HG03066 (cell line): ENCODE data around the gene SYT8.
"Not testable (repeated sequence)": the region's sequence is repeated elsewhere in the genome, so short reads cannot be mapped to it uniquely, and the experiment has no call there.

Experiments used
- ATAC-seq: cut with Tn5 transposase; IDR thresholded peaks from one replicate; pipeline ENCODE4 v1.9.1; 2021; ENCODE audit warnings: low read depth; ENCODE audit not compliant: unreplicated experiment

Gene SYT8

DNA sequence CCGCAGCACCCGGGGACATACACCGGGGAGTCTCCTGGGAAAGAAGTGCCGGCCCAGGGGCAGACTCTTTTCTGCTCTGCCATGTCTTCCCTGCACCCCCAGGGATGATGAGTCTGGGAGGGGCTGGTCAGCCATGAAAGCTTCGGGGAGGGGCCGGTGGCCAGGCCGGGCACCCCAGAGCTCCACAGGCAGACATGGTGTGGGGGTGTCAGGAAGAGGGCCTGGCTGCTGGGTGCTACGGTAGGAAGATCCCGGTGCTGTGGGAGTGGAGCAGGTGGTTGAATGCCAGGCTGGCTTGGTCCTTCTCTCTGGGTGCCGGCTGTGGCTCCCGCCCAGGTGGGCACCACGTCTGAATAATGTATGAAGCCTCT lies 35.5 kb downstream of the SYT8 start:
- ATAC-seq, result no peak

DNA sequence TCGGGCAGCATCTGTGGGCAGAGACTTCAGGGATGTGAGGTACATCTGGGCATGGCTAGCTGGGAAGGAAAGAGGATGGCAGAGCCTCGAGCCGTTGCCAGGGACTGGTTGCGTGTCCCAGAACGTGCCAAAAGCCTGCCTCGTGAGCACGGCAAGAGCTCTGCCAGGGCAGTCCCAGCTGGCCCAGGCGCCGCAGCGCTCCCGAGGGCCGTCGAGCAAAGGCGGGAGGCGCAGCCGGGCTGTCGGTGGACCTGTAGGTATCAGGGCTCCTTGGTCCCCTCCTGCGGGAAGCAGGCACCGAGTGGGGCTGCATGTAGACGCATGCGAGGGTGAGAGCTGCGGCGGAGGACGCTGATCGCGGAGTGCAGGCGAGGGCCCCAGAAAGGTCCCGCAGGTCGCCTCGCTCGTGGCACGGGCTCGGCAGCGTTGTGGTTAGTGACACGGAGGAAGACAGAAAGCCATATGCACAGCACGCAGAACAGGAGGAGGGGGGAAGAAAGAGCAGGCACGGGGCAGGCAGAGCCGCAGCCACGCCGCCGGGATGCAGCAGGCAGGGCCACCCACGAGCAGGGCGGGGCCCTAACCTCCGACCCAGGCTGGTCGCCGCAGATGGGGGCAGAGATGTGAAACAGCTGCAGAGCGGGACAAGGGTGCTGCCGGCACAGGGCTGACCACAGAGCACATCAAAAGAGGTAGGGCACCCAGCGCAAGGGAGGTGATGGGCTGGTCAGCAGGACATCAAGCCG lies 36.1 kb downstream of the SYT8 start:
- no peak for ATAC-seq

DNA sequence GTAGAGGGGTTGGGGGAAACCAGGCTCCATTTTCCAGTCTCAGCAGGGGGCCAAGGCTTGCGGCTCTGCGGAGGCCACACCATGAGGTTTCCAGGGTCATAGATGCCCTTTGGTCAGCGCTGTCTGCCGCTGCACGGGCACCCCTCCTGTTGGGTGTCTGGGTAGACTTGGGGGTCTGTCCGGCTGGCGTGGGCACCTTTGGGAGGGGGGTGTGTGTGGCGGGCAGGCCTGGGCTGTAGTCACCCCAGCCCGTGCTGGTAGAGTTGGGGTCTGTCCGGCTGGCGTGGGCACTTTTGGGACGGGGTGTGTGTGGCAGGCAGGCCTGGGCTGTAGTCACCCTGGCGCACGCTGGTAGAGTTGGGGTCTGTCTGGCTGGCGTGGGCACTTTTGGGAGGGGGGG lies 36.7 kb downstream of the SYT8 start:
- no peak for ATAC-seq

DNA sequence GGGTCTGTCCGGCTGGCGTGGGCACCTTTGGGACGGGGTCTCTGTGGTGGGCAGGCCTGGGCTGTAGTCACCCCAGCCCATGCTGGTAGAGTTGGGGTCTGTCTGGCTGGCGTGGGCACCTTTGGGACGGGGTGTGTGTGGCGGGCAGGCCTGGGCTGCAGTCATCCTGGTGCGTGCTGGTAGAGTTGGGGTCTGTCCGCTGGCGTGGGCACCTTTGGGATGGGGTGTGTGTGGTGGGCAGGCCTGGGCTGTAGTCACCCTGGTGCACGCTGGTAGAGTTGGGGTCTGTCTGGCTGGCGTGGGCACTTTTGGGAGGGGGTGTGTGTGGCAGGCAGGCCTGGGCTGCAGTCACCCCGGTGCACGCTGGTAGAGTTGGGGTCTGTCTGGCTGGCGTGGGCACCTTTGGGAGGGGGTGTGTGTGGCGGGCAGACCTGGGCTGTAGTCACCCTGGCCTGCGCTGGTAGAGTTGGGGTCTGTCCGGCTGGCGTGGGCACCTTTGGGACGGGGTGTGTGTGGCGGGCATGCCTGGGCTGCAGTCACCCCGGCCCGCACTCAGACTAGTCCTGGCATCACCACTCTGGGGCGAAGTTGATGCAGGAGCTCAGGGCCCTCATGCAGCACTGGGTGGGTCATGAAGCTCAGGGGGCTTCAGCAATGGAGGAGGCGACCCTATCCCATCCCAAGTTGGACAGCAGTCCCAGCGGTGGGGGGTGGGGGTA lies 37.6 kb downstream of the SYT8 start:
- no peak for ATAC-seq

DNA sequence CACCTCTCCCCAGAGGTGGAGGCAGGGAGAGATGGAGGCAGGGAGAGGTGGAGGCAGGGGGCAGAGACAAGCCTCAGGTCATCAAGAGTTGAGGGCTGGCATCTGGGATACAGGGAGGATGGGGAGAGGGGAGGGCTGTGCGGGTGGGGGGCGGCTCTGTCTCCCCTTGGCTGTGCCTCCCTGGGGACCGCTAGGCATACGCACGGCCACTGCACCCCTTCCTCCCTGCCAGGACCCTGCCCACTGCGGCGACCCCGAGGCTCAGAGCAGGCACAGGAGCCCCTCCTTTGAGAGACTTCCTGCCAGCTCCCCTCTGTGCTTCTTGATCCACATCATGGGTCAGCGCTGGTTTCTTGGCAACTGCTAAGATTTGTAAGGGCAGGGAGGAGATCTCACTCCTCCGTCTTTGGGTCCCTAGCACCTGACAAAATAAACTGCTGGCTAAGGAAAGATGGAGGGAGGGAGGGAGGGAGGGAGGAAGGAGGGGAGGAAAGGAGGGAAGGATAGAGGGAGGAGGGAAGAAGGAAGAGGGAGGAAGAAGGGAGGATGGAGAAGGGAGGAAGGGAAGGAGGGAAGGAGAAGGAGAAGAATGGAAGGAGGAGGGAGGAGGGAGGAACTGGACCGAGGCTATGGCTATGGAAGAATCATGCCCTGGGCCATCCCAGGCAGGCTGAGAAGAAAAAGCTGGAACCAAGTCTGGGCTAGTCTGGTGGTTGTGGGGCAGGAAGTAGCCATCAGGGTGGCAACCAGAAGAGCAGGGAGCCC lies 38.4 kb downstream of the SYT8 start:
- no peak for ATAC-seq

DNA sequence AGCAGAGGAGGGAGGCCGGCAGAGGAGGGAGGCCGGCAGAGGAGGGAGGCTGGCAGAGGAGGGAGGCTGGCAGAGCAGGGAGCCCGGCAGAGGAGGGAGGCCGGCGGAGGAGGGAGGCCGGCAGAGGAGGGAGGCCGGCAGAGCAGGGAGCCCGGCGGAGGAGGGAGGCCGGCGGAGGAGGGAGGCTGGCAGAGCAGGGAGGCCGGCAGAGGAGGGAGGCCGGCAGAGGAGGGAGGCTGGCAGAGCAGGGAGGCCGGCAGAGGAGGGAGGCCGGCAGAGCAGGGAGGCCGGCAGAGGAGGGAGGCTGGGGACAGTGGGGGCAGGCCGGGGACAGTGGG lies 39.0 kb downstream of the SYT8 start:
- ATAC-seq, result not testable (repeated sequence)

DNA sequence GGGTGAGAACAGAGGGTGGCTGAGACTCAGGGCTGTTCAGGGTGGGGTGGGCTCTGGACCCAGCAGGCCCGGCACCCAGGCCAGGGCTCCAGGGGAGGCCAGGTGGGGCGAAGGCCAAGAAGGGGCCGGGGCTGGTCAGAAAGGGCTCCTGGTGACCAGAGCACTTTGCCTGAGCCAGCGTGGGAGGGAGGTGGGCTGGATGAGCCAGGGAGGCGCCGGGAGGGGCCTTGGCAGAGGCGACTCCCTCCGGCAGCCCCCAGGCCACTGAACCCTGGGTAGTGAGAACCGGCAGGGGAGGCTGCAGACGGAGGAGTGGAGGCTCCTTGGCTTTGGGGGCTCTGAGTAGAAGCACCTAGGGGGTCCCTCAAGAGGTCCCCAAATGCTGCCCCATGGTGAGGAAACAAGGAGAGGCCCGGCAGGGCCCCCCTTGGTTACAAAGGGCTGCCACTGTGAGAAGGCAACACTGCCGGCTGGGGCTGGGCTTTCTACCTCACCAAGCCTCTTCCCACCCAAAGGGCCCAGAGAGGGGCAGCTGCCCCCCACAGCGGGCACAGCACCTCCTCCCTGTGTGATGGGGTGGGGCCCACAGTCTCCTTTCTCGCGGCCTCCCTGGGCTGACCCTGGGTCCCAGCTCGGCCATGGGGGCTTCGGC lies 39.8 kb downstream of the SYT8 start:
- not testable (repeated sequence) for ATAC-seq

DNA sequence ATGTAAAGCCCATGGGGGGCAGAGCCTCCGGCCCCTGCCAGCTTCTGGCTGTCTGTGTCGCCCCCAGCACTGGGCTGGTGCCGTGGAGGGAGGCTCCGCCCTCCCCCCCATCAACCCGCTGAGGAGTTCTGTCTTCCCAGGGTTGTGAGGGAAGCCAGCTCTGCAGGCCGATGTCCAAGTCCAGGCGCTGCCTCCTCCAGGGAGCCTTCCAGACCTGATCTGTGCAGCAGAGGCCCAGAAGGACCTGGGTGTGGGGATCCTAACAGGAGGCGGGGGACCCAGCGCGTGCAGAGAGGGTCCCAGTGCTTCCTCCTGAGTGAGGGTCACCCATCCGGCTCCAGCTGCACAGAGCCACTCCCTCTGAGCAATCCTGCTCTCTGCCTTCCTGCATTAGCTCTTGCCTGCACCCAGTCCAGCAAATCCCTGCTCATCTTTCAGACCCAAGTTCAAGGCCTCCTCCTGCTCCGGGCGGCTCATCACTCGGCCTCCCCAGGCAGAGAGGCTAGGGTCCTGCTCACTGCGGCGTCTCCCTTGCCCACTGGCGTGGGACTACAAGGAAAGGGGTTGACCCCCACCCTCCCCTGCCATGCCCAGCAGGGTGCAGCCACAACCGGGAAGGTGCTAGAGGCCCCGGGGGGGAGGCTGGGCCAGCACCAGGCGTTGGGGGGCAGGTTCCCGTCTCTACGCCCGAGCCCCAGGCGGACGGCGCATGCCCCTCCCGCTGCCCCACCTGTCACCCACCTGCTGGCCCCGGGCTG lies 40.5 kb downstream of the SYT8 start:
- no peak for ATAC-seq

DNA sequence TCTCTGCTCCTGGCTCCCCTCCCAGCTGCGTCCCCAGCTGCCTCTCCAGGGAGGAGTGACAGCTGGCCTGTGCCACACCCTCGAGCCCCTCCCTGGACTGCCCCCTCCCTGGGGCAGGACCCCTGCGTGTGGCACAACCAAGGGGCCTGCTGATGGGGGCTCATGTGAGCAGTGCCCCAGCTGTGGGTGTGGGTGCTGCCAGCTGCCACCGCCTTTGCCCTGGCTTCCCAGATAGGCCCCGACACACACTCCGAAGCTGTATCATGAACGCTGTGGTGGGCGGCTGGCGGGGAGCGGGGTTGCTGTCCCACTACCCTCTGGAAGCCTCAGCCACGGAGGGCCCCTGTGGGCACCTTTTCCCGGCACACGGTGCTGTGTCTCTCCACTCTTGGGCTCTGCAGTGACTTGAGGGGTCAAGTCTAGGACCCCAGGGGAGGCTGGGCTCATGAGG lies 41.1 kb downstream of the SYT8 start:
- not testable (repeated sequence) for ATAC-seq

DNA sequence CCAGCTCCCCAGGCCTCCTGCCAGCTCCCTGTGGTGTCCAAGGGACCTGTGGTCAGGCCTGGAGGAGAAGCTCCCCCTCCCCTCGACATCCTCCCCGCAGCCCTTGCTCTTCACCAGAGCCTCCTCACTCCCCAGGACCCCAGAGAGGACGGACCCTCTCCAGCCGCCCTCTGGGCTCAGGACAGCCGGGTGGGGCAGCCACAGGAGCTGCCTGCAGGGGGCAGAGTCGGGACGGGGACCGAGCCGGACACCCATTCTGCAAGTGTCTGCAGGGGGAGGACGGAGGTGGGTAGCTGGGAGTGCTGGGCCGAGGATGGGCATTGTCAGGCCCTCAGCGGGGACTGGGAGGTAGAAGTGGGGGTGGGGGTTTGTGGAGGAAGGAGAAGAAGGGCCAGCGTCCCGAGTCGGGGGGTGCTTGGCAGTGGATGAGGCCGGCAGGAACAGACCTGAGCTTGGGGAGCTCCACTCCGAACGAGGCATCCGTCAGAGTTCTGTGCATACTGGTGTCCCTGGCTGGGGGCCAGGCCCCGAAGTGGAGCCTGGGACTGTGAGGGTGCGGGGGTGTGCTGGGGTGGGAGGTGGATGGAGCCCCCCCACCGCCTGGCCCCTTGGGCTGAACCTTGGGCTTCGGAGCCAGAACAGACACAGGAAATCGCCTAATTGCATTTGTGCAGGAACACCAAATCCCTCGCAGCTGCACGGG lies 41.7 kb downstream of the SYT8 start:
- no peak for ATAC-seq

DNA sequence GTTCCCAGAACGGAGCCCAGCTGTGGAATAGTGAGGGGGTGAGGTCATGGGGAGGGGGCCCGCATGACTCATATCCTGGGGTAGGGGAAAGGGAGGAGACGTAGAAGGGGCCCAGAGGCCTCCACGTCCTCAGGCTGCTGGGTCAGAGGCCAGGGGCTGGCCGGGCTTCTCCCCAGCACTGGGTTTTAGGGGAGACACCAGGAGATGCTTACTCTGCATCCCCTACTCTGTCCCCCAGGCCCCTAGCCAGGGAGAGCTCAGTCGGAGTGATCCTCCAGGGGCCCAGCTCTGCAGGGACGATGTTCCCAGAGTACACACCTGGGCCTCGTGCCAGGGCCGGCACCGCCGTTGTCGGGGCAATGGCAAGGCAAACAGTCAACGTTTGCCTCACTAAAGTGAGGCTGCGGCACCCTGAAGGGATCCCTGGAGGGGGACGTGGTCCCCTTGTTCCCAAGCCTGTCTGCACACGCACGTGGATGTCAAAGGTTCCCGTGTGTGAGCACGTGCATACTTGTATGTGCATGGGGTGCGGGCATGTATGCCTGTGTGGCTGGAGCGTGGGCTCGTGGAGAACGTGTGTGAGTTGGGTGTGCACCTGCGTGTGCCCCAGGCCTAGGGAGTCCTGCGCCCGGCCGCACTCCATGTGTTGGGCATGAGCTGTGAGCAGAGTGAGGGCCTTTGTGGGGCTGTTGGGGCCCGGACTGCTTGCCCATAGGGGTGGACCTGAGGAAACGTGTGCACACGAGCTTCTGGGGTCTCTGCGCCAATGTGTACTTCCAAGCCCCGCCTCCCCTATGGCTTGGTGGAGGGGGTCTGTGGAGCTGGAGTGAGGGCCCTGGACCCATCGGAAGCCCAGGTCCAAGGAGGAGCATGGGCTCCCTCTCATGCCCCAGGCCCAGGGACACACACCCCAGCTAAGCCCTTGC lies 42.7 kb downstream of the SYT8 start:
- ATAC-seq, result no peak

DNA sequence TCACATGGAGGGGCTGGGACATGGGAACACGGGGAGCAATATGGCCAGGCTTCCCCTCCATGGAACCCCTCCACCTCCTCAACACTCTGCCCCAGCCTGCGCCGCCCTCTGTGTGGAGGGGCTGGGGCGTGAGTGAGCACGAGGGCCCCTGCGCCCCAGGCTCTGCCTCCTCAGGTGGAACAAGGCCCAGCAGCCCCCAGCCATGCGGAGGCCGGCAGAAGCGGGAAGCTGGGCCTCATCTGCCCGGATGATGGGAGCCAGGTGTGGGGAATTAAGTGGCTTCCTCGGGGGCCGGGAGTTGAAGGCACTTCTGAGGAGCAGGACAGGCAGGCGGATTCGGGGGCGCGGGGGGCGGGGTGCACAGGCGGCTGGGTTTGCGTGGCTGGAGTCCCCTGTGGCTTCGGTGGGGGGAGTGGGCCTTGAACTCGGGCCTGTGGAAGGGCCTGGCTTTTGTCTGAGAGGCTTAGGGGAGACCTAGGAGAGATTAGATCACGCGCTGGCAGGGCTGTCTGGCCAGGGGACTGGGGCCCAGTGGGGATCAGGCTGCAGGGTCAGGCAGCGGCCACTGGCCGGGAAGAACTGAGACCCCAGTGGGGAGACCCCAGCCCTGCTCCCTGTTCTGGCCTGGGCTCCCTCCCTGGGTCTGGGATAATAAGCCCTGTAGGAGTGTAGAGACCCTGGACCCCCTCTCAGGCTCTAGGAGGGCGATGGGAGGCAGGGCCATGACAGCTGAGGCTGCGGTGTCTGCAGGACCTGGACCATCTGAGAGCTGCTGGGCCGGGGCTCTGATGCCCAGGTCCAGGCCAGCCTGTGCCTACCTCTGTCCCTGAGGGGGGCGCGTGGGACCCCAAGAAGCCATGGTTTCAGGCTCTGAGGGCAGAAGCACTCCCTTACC lies 43.6 kb downstream of the SYT8 start:
- no peak for ATAC-seq

DNA sequence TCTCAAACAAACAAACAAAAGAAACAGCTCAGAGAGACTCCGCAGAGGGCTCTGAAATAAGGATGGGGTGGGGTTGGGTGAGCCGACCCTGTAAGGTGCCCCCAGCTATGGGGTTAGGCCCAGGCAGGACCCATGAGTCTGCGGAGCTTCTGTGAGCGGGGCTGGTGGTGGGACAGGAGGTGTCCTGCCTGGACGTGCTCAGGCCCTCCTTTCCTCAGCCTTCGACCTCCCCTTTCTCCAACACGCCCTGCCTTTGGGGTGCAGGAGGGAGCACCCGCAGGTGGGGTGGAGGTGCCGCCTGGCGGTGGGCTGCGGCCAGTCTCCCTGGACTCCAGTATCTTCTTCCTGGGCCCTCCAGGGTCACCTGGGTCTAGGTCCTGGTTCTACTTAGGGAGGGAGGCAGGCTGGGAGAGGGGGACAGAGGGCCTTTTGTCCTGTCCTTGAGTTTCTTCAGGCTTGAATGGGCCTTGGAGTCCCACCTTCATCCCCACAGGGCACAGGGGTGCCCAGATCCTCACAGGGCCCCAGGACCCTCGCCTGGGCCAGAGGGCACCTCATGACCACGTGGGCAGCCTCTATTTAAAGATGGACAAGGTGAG lies 44.7 kb downstream of the SYT8 start:
- no peak for ATAC-seq

DNA sequence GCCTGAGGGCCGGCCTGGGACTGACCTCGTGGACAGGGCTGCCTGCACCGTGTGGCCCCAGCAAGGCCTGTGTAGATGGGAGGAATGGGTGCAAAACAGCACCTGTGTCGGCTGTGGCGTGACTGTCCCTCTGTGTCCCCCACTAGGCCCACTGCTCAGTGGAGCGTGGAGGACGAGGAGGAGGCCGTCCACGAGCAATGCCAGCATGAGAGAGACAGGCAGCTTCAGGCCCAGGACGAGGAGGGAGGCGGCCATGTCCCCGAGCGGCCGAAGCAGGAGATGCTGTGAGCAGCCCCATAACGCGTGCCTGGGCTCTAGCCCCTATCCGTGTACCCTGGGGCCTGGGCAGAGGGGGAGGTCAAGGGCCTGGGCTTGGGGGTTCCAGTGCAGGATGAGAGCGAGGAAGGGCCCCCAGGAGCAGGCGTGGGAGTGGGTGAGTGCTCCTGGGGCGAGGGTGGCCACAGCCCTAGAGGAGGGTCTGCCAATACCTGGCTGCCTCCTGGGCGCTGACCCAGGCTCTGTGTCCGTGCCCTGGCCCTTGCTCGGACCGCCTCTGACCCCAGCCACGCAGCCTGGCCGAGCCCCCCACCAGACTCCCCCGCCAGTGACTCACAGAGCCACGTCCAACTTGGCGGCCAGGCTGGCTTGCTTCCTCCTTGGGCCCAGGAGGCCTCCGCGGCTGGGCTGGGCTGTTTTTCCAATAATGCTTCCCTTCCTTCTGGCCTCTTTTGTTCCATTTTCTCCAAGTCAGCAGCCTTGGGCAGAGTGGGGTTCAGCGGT lies 45.3 kb downstream of the SYT8 start:
- ATAC-seq, result no peak

DNA sequence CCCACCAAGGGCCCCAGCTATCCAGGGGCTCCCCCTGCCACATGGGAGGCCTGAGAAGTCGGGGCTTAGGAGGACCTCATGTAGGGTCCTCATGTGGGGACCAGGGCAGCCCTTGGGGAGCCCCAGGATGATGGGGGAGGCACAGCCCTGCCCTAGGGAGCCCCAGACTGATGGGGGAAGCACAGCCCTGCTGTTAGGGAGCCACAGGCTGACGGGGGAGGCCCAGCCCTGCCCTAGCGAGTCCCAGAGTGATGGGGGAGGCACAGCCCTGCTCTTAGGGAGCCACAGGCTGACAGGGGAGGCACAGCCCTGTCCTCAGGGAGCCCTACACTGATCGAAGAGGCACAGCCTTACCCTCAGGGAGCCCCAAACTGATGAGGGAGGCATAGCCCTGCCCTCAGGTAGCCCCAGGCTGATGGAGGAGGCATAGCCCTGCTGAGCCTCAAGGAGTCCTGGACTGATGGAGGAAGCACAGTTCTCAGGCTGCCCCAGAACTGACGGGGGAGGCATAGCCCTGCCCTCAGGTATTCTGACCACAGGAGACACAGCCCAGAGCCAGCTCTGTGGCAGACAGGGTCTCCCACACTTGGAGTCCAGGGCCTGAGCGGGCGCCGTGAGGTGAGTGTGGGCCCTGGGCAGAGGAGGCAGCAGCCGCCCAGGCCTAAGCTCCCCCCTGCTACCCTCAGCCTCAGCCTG lies 46.1 kb downstream of the SYT8 start:
- no peak for ATAC-seq
